Panc1 (cell line): Measurements from ENCODE around the gene NDUFV2.

Source experiments
- TCF7L2 ChIP-seq: IDR thresholded peaks from 2 replicates; pipeline ENCODE4 v1.6.1; 2011; ENCODE audit warnings: mild to moderate bottlenecking, low read depth, low read length, inconsistent platforms
- TF ChIP-seq, protein P1 (sequence below): fragments of 450-650 bp; IDR thresholded peaks from 2 replicates; pipeline ENCODE4 v1.5.1; 2017; ENCODE audit warnings: mild to moderate bottlenecking

- TF ChIP-seq, protein P1, sequence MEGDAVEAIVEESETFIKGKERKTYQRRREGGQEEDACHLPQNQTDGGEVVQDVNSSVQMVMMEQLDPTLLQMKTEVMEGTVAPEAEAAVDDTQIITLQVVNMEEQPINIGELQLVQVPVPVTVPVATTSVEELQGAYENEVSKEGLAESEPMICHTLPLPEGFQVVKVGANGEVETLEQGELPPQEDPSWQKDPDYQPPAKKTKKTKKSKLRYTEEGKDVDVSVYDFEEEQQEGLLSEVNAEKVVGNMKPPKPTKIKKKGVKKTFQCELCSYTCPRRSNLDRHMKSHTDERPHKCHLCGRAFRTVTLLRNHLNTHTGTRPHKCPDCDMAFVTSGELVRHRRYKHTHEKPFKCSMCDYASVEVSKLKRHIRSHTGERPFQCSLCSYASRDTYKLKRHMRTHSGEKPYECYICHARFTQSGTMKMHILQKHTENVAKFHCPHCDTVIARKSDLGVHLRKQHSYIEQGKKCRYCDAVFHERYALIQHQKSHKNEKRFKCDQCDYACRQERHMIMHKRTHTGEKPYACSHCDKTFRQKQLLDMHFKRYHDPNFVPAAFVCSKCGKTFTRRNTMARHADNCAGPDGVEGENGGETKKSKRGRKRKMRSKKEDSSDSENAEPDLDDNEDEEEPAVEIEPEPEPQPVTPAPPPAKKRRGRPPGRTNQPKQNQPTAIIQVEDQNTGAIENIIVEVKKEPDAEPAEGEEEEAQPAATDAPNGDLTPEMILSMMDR: no peak
- TF ChIP-seq TCF7L2: no peak
Measured at GRCh38 chr18:9140381-9140780, 37.9 kb downstream of the NDUFV2 start.
